K562 (cell line): ENCODE data around the gene SNRNP200. TPM values are rescaled to one million over a fixed set of nuclear protein-coding genes. Genes with fewer than 3 reads are reported as not detected.

Experiments used
- ATF1 ChIP-seq, 2 experiments: fragments of 450-650 bp in 1 of 2; IDR thresholded peaks; 2 replicates each; pipeline ENCODE4 v1.6.1; 2016; ENCODE audit warnings: missing compliant biosample characterization in 1 of 2, missing genetic modification characterization in 1 of 2
- ATF7 ChIP-seq: fragments of 450-650 bp; IDR thresholded peaks from 2 replicates; pipeline ENCODE4 v1.7.1; 2014; ENCODE audit warnings: mild to moderate bottlenecking, moderate library complexity
- BRF1 ChIP-seq: IDR thresholded peaks from 3 replicates; pipeline ENCODE4 v1.6.1; 2011; ENCODE audit warnings: borderline replicate concordance, mild to moderate bottlenecking; ENCODE audit not compliant: insufficient read length; ENCODE audit errors: extremely low read depth
- CBFA2T3 ChIP-seq: fragments of 450-650 bp; IDR thresholded peaks from 2 replicates; pipeline ENCODE4 v1.6.1; 2017
- CBX5 ChIP-seq: IDR thresholded peaks from 2 replicates; pipeline ENCODE4 v1.6.1; 2014; ENCODE audit warnings: low read depth, borderline replicate concordance
- CHD1 ChIP-seq: fragments of 200-600 bp; sonication (generic); IDR thresholded peaks from one replicate; pipeline ENCODE4 v1.6.1; 2012; ENCODE audit warnings: mild to moderate bottlenecking, moderate library complexity, low read length, inconsistent platforms
- CTBP1 ChIP-seq: fragments of 450-650 bp; IDR thresholded peaks from 2 replicates; pipeline ENCODE4 v1.6.1; 2016; ENCODE audit warnings: borderline replicate concordance
- DLX4 ChIP-seq: fragments of 250-450 bp; sonication (Bioruptor Pico); IDR thresholded peaks from 2 replicates; pipeline ENCODE4 v1.6.1; 2021; ENCODE audit warnings: mild to moderate bottlenecking
- EGR1 ChIP-seq: fragments of 450-650 bp; conservative IDR thresholded peaks from 2 replicates; pipeline ENCODE4 v1.6.1; 2017; ENCODE audit warnings: mild to moderate bottlenecking
- EWSR1 ChIP-seq: fragments of 450-650 bp; IDR thresholded peaks from 2 replicates; pipeline ENCODE4 v1.6.1; 2018; ENCODE audit warnings: borderline replicate concordance, mild to moderate bottlenecking, low read depth, moderate library complexity; ENCODE audit not compliant: partially characterized antibody
- FOXK2 ChIP-seq, 2 experiments: fragments of 450-650 bp; IDR thresholded peaks in 1 of 2; conservative IDR thresholded peaks in 1 of 2; 2 replicates each; pipeline ENCODE4 v1.6.1; 2016; ENCODE audit warnings: low read depth in 2 of 2, mild to moderate bottlenecking in 1 of 2
- GABPB1 ChIP-seq: sonication (generic); formaldehyde crosslinking; IDR thresholded peaks from 2 replicates; pipeline ENCODE4 v1.8.0; 2022; ENCODE audit warnings: mild to moderate bottlenecking, missing genetic modification reagents
- HDGF ChIP-seq: fragments of 450-650 bp; IDR thresholded peaks from 2 replicates; pipeline ENCODE4 v1.6.1; 2016
- ILF3 ChIP-seq: fragments of 450-650 bp; IDR thresholded peaks from 2 replicates; pipeline ENCODE4 v1.6.1; 2018; ENCODE audit warnings: antibody characterized with exemption, mild to moderate bottlenecking, moderate library complexity, borderline replicate concordance
- KAT2B ChIP-seq: IDR thresholded peaks from one replicate; pipeline ENCODE4 v1.6.1; 2012; ENCODE audit warnings: low read depth, mild to moderate bottlenecking, control low read depth, inconsistent platforms, low read length, moderate library complexity
- NCOA6 ChIP-seq: fragments of 450-650 bp; IDR thresholded peaks from 2 replicates; pipeline ENCODE4 v1.6.1; 2017; ENCODE audit warnings: mild to moderate bottlenecking
- NFIC ChIP-seq: fragments of 450-650 bp; IDR thresholded peaks from 2 replicates; pipeline ENCODE4 v1.6.1; 2017; ENCODE audit warnings: mild to moderate bottlenecking, inconsistent platforms
- PTBP1 ChIP-seq: fragments of 200-400 bp; formaldehyde crosslinking; IDR thresholded peaks from 2 replicates; pipeline ENCODE4 v1.6.1; 2017; ENCODE audit warnings: low read depth, low read length
- STAT5A ChIP-seq: IDR thresholded peaks from 2 replicates; pipeline ENCODE4 v1.6.1; 2012; ENCODE audit warnings: low read length, inconsistent platforms, borderline replicate concordance
- ZBTB49 ChIP-seq: sonication (generic); formaldehyde crosslinking; IDR thresholded peaks from 2 replicates; pipeline ENCODE4 v1.8.0; 2022; ENCODE audit warnings: missing genetic modification reagents, mild to moderate bottlenecking, borderline replicate concordance
- ZNF143 ChIP-seq: sonication (generic); formaldehyde crosslinking; IDR thresholded peaks from 2 replicates; pipeline ENCODE4 v1.9.0; 2022; ENCODE audit warnings: mild to moderate bottlenecking, missing genetic modification reagents
- ZNF263 ChIP-seq: sonication (generic); formaldehyde crosslinking; IDR thresholded peaks from 2 replicates; pipeline ENCODE4 v1.8.0; 2022; ENCODE audit warnings: mild to moderate bottlenecking, missing genetic modification reagents, borderline replicate concordance
- ZNF277 ChIP-seq: fragments of 250-450 bp; sonication (Bioruptor Pico); IDR thresholded peaks from 2 replicates; pipeline ENCODE4 v1.8.0; 2022; ENCODE audit warnings: inconsistent platforms, mild to moderate bottlenecking, moderate library complexity, borderline replicate concordance
- ZNF561 ChIP-seq: fragments of 450-650 bp; formaldehyde crosslinking; conservative IDR thresholded peaks from 2 replicates; pipeline ENCODE4 v1.4.0; 2020; ENCODE audit warnings: mild to moderate bottlenecking, moderate library complexity
- ZNF707 ChIP-seq: fragments of 250-450 bp; sonication (Bioruptor Pico); conservative IDR thresholded peaks from 2 replicates; pipeline ENCODE4 v1.8.0; 2022; ENCODE audit warnings: inconsistent platforms, mild to moderate bottlenecking, moderate library complexity
- ZNF76 ChIP-seq: fragments of 250-450 bp; sonication (Bioruptor Pico); IDR thresholded peaks from 2 replicates; pipeline ENCODE4 v1.4.0; 2020; ENCODE audit warnings: mild to moderate bottlenecking, moderate library complexity, borderline replicate concordance
- ZSCAN32 ChIP-seq: fragments of 450-650 bp; formaldehyde crosslinking; IDR thresholded peaks from 2 replicates; pipeline ENCODE4 v1.4.0; 2020; ENCODE audit warnings: mild to moderate bottlenecking, moderate library complexity
- polyA plus RNA-seq, 8 experiments: library from polyadenylated mRNA; depleted of rRNA in 4 of 8; stranded (reverse) in 5 of 8; unstranded in 3 of 8; fragments of >200 nt; fragmentation: Nextera tagmentation in 2 of 8; fragmentation: Illumina TruSeq in 1 of 8; extraction: Ambion mirVana in 2 of 8; extraction: Trizol in 1 of 8; gene quantifications; 2 replicates each; pipeline versions ENCODE4 v1.2.1 to v1.2.3, GENCODE V29; 2011 to 2014; ENCODE audit warnings: inconsistent platforms in 1 of 8, missing spikeins in 1 of 8
- total RNA-seq, 7 experiments: library from RNA; depleted of rRNA in 6 of 7; stranded (reverse); fragments of >200 nt in 6 of 7; fragmentation: Illumina TruSeq in 2 of 7; extraction: Trizol in 2 of 7; gene quantifications; 2 replicates each; pipeline versions ENCODE4 v1.2.1 to v1.2.3, GENCODE V29; 2011 to 2021; ENCODE audit warnings: low replicate concordance in 1 of 7

The SNRNP200 gene
- total and polyA plus RNA-seq, 9 of the 15 experiments (the other 6 are each of a cell fraction or from before 2014, with no cell fraction given), result 76.1 to 231 (median 155) TPM

- TF ChIP-seq ILF3, result no peak
- no peak for TF ChIP-seq PTBP1
- no peak for TF ChIP-seq NFIC
- no peak for TF ChIP-seq ZNF263 (CRISPR knock-in tag)
- no peak for TF ChIP-seq NCOA6
- TF ChIP-seq DLX4, result no peak
- TF ChIP-seq ZNF561 (CRISPR knock-in tag), result no peak
- TF ChIP-seq ZNF143 (CRISPR knock-in tag), result no peak
- no peak for TF ChIP-seq FOXK2 (conservative IDR thresholded peaks at IDR 0.05 in 1 of 2, IDR thresholded peaks at IDR 0.05 in 1 of 2; ENCODE audit: low read depth in 2 of 2)
- TF ChIP-seq CTBP1, result no peak
- TF ChIP-seq EWSR1, result no peak
- TF ChIP-seq CBFA2T3, result peak; percentile 53
- TF ChIP-seq ZBTB49 (CRISPR knock-in tag), result no peak
- no peak for TF ChIP-seq HDGF
- no peak for TF ChIP-seq STAT5A
- TF ChIP-seq ZNF277 (CRISPR knock-in tag), result no peak
- no peak for TF ChIP-seq GABPB1 (CRISPR knock-in tag)
- no peak for TF ChIP-seq CBX5
- TF ChIP-seq KAT2B, result no peak
- no peak for TF ChIP-seq ZNF707 (CRISPR knock-in tag)
- TF ChIP-seq ZNF76 (CRISPR knock-in tag), result no peak
- no peak for TF ChIP-seq ATF7
- no peak for TF ChIP-seq CHD1
- no peak for TF ChIP-seq ATF1 (CRISPR knock-in tag; IDR thresholded peaks at IDR 0.05)
- no peak for TF ChIP-seq ATF1 (tag; IDR thresholded peaks at IDR 0.05)
- no peak for TF ChIP-seq BRF1
- TF ChIP-seq ZSCAN32 (CRISPR knock-in tag), result no peak
- peak; percentile 65 for TF ChIP-seq EGR1
Observed at GRCh38 chr2:96340493-96341414, 35.4 kb upstream of the SNRNP200 start (continued).
